Measurements from ENCODE around the gene C3orf38. TPM values are rescaled to one million over a fixed set of nuclear protein-coding genes. Genes with fewer than 3 reads are reported as not detected.

C3orf38 gene
- total and polyA plus RNA-seq, 2 experiments from 2014 or later = 22.2 to 30.5 TPM

DNA sequence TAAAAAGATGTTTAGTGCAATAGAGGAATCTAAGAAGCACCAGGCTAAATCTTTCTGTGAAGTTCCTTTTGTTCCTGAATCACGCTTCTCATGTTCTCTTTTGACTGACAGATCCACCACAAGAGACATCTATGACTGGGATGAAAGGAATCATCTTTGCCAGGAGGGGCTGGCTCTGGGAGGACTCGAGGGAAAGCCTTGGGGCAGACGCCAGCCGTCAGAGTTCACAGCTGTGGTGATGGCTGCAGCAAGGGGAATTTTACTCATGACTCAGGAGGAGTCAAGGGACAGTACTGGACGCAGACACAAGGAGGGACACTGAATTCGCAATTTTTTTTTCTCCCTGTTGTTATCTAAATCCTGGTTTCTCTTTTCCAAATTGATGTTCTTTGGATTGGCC lies 38.7 kb downstream of the C3orf38 start:
- no peak for DNase-seq (ENCODE audit: low spot score)
- H3K27me3 Mint-ChIP-seq (ENCODE audit: insufficient read depth, low read depth, poor library complexity) = peaks cover 1% of the 10 kb centered on the region
- H3K27ac Mint-ChIP-seq = no peak overlapping the region
- no peak overlapping the region for H3K4me3 ChIP-seq
- peaks cover 6% of the 10 kb centered on the region; the same call in 2 of the 3 replicates for H3K4me1 Mint-ChIP-seq
- no peaks in the 10 kb centered on the region for H4K20me1 ChIP-seq (replicated peaks; ENCODE audit: insufficient read depth)
- H3K27ac ChIP-seq (ENCODE audit: low read depth) = no peak overlapping the region
- H3K4me2 ChIP-seq = no peak overlapping the region
- no peak for ATAC-seq
- H3K27me3 ChIP-seq (ENCODE audit: insufficient read depth) = no peaks in the 10 kb centered on the region
- H3K79me2 ChIP-seq (replicated peaks; ENCODE audit: insufficient read depth) = no peaks in the 10 kb centered on the region
- peaks cover 12% of the 10 kb centered on the region for H3K9me2 ChIP-seq (ENCODE audit: insufficient read depth)
- no peaks in the 10 kb centered on the region for H3F3A ChIP-seq (replicated peaks; ENCODE audit: low read depth)
- TF ChIP-seq EZH2 (IDR thresholded peaks at IDR 0.05; ENCODE audit: low read depth, unreplicated experiment) (no peak), EZH2phosphoT487 (IDR thresholded peaks at IDR 0.05; ENCODE audit: unreplicated experiment) (no peak)
- TF ChIP-seq, protein P1, sequence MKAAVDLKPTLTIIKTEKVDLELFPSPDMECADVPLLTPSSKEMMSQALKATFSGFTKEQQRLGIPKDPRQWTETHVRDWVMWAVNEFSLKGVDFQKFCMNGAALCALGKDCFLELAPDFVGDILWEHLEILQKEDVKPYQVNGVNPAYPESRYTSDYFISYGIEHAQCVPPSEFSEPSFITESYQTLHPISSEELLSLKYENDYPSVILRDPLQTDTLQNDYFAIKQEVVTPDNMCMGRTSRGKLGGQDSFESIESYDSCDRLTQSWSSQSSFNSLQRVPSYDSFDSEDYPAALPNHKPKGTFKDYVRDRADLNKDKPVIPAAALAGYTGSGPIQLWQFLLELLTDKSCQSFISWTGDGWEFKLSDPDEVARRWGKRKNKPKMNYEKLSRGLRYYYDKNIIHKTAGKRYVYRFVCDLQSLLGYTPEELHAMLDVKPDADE (IDR thresholded peaks at IDR 0.05) = no peak
- no peaks in the 10 kb centered on the region for H3K4me1 ChIP-seq (ENCODE audit: insufficient read depth)
- H2AFZ ChIP-seq = no peak overlapping the region
- peaks cover 50% of the 10 kb centered on the region for H3K9me3 Mint-ChIP-seq
- peaks cover 29% of the 10 kb centered on the region; the same call in 2 of the 3 replicates for H3K36me3 Mint-ChIP-seq (ENCODE audit: low read depth)
- no peak overlapping the region for H3K4me3 Mint-ChIP-seq
- no peaks in the 10 kb centered on the region for H3K36me3 ChIP-seq (ENCODE audit: insufficient read depth)

DNA sequence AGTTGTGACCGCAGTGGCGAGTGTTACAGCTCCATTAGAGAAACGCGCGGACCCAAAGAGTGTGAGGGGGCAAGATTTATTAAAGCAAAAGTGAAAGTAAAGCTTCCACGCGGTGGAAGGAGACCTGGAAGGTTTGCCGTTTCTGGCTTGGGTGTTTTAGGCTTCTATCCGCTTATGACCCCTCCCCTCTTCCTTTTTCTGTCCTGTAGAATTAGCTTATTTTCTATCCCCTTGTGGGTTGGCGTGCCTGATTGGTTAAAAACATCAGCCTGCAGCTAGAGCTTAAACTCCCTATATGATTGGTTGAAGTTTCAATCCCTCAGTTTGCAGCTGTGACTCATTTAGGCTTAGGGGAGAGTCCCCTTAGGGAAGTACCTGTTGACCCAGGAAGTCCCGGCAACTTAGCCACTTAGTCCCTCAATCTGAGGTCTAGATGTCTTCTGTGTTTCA lies 39.6 kb downstream of the C3orf38 start:
- H3K4me1 ChIP-seq (ENCODE audit: insufficient read depth) = no peaks in the 10 kb centered on the region
- H3K9me2 ChIP-seq (ENCODE audit: insufficient read depth) = peaks cover 12% of the 10 kb centered on the region
- H3K79me2 ChIP-seq (replicated peaks; ENCODE audit: insufficient read depth) = no peaks in the 10 kb centered on the region
- no peaks in the 10 kb centered on the region for H3F3A ChIP-seq (replicated peaks; ENCODE audit: low read depth)
- H3K4me2 ChIP-seq = no peak overlapping the region
- no peak overlapping the region for H3K27ac ChIP-seq (ENCODE audit: low read depth)
- H4K20me1 ChIP-seq (replicated peaks; ENCODE audit: insufficient read depth) = no peaks in the 10 kb centered on the region
- H3K27ac Mint-ChIP-seq = no peak overlapping the region
- peaks cover 6% of the 10 kb centered on the region; the same call in 2 of the 3 replicates for H3K4me1 Mint-ChIP-seq
- H3K36me3 Mint-ChIP-seq (ENCODE audit: low read depth) = peaks cover 36% of the 10 kb centered on the region; the same call in 2 of the 3 replicates
- no peak overlapping the region for H3K4me3 ChIP-seq
- no peak for DNase-seq (ENCODE audit: low spot score)
- H3K9me3 Mint-ChIP-seq = peaks cover 45% of the 10 kb centered on the region
- no peak overlapping the region for H3K4me3 Mint-ChIP-seq
- no peaks in the 10 kb centered on the region for H3K27me3 Mint-ChIP-seq (ENCODE audit: insufficient read depth, low read depth, poor library complexity)
- H3K27me3 ChIP-seq (ENCODE audit: insufficient read depth) = no peaks in the 10 kb centered on the region
- H3K36me3 ChIP-seq (ENCODE audit: insufficient read depth) = no peaks in the 10 kb centered on the region
- H2AFZ ChIP-seq = no peak overlapping the region
- ATAC-seq = no peak
- TF ChIP-seq EZH2phosphoT487 (IDR thresholded peaks at IDR 0.05; ENCODE audit: unreplicated experiment) (no peak), REST (IDR thresholded peaks at IDR 0.05; ENCODE audit: unreplicated experiment) (no peak), POLR2AphosphoS5 (IDR thresholded peaks at IDR 0.05; ENCODE audit: low read depth) (no peak), NANOG (IDR thresholded peaks at IDR 0.05; ENCODE audit: borderline replicate concordance) (no peak), JUNB (IDR thresholded peaks at IDR 0.05; ENCODE audit: unreplicated experiment) (no peak), STAT1 (IDR thresholded peaks at IDR 0.05; ENCODE audit: unreplicated experiment) (no peak), ZNF331 (CRISPR knock-in tag; IDR thresholded peaks at IDR 0.05; ENCODE audit: low read depth) (no peak), CREB1 (CRISPR knock-in tag; IDR thresholded peaks at IDR 0.05; ENCODE audit: low read depth) (no peak), ZNF114 (CRISPR knock-in tag; IDR thresholded peaks at IDR 0.05) (no peak), EZH2 (IDR thresholded peaks at IDR 0.05; ENCODE audit: low read depth, unreplicated experiment) (no peak)
- TF ChIP-seq, protein P1 (IDR thresholded peaks at IDR 0.05) = no peak
- TF ChIP-seq, protein P2, sequence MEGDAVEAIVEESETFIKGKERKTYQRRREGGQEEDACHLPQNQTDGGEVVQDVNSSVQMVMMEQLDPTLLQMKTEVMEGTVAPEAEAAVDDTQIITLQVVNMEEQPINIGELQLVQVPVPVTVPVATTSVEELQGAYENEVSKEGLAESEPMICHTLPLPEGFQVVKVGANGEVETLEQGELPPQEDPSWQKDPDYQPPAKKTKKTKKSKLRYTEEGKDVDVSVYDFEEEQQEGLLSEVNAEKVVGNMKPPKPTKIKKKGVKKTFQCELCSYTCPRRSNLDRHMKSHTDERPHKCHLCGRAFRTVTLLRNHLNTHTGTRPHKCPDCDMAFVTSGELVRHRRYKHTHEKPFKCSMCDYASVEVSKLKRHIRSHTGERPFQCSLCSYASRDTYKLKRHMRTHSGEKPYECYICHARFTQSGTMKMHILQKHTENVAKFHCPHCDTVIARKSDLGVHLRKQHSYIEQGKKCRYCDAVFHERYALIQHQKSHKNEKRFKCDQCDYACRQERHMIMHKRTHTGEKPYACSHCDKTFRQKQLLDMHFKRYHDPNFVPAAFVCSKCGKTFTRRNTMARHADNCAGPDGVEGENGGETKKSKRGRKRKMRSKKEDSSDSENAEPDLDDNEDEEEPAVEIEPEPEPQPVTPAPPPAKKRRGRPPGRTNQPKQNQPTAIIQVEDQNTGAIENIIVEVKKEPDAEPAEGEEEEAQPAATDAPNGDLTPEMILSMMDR (conservative IDR thresholded peaks at IDR 0.05; ENCODE audit: low read depth in 2 of 2) = no peak

All from GM23338 (cell line).